SK-N-MC (cell line): ENCODE data around the gene LRPAP1.
"Not testable (repeated sequence)": the region's sequence is repeated elsewhere in the genome, so short reads cannot be mapped to it uniquely, and the experiment has no call there.

Experiments
- DNase-seq: peaks from one replicate; pipeline ENCODE4 v3.0.0-alpha.2; 2011; ENCODE audit warnings: low read depth, low spot score
- H3K27ac ChIP-seq: fragments of 200-600 bp; sonication (generic); 2 replicates; pipeline ENCODE4 v1.5.1; 2016; ENCODE audit warnings: mixed run types
- H3K36me3 ChIP-seq: fragments of 200-600 bp; sonication (generic); 2 replicates; pipeline ENCODE4 v1.6.1; 2017; ENCODE audit warnings: antibody characterized with exemption, low read length, mixed read lengths; ENCODE audit not compliant: insufficient read depth
- H3K4me3 ChIP-seq: fragments of 200-600 bp; sonication (generic); 2 replicates; pipeline ENCODE4 v1.5.1; 2016
- H3K9ac ChIP-seq: fragments of 200-600 bp; sonication (generic); 2 replicates; pipeline ENCODE4 v1.8.0; 2017; ENCODE audit warnings: mixed run types, mixed read lengths; ENCODE audit not compliant: insufficient read length
- H3K9me3 ChIP-seq: fragments of 200-600 bp; sonication (generic); 2 replicates; pipeline ENCODE4 v1.6.1; 2017; ENCODE audit warnings: low read depth, mild to moderate bottlenecking, antibody characterized with exemption, low read length, moderate library complexity, mixed read lengths
- EZH2 ChIP-seq: fragments of 200-600 bp; sonication (generic); IDR thresholded peaks from one replicate; pipeline ENCODE4 v1.6.1; 2017; ENCODE audit warnings: antibody characterized with exemption
- FOXP2 ChIP-seq: optimal IDR thresholded peaks from 2 replicates; pipeline ENCODE3; 2011; ENCODE audit warnings: mild to moderate bottlenecking, moderate library complexity; ENCODE audit not compliant: insufficient read depth; ENCODE audit errors: extremely low read length, control extremely low read depth
- POLR2AphosphoS5 ChIP-seq: IDR thresholded peaks from 2 replicates; pipeline ENCODE4 v1.6.1; 2012; ENCODE audit warnings: mild to moderate bottlenecking, low read depth, low read length, borderline replicate concordance

Gene LRPAP1

DNA sequence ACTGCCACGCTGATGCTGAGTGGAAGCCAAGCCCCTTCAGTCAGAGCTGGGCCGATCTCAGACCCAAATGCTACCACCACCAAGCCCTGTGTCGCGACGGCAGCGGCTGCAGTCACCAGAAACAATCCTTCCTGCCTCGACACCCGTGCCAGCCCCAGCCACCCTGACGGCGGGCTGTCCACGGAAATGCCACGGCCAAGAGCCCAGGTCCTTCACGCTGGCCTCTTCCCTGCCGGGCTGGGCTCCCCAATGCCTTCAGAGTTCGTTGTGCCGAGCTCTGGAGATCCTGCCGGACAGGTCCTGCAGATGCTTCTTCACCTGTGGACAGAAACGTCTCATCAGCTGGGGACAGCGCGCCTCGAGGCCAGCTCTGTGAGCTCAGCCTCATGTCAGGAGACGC lies 19.5 kb downstream of the LRPAP1 start:
- H3K9ac ChIP-seq = no peak overlapping the region
- peaks cover 39% of the 10 kb centered on the region for H3K36me3 ChIP-seq
- no peak for TF ChIP-seq EZH2
- no peak for TF ChIP-seq POLR2AphosphoS5
- TF ChIP-seq FOXP2 = no peak
- H3K4me3 ChIP-seq = no peak overlapping the region
- DNase-seq = no peak
- H3K27ac ChIP-seq = no peak overlapping the region
- H3K9me3 ChIP-seq = no peaks in the 10 kb centered on the region

DNA sequence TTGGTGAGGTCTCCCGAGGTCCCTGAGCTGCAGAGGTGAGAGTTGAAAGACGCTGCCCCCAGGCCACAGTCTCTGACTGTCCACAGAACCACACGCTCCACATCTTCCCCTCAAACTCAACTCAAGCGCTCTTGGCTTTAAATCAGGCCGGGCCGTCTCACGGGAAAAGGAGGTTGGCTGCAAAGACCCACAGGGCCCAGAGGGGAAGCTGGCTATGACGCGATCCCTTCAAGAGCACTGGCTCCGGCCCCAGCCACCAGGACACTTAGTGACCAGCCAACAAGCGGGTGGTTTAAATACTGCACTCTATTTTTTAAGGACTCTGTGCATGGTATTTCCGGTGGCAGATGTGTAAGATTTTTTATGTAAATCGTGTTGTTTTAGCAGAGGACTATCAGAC lies 19.9 kb downstream of the LRPAP1 start:
- DNase-seq = no peak
- H3K36me3 ChIP-seq = peaks cover 40% of the 10 kb centered on the region

DNA sequence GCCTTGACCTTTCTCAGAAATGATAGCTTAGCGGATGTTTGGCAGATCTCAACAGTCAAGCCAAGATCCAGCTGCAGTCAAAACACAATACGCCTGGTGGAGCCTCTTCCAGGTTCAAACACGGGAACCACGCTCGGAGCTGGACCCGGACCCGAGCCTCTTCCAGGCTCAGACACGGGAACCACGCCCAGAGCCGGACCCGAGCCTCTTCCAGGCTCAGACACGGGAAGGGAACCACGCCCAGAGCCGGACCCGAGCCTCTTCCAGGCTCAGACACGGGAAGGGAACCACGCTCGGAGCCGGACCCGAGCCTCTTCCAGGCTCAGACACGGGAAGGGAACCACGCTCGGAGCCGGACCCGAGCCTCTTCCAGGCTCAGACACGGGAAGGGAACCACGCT lies 20.6 kb downstream of the LRPAP1 start:
- not testable (repeated sequence) for H3K4me3 ChIP-seq, H3K9ac ChIP-seq, H3K9me3 ChIP-seq, DNase-seq, H3K27ac ChIP-seq
- peaks cover 35% of the 10 kb centered on the region for H3K36me3 ChIP-seq

More for the DNA sequence above, 19.9 kb downstream of the LRPAP1 start:
- H3K9me3 ChIP-seq = no peaks in the 10 kb centered on the region
- no peak overlapping the region for H3K4me3 ChIP-seq
- no peak overlapping the region for H3K9ac ChIP-seq
- no peak for TF ChIP-seq EZH2
- TF ChIP-seq FOXP2 = no peak
- TF ChIP-seq POLR2AphosphoS5 = no peak
- H3K27ac ChIP-seq = no peak overlapping the region

DNA sequence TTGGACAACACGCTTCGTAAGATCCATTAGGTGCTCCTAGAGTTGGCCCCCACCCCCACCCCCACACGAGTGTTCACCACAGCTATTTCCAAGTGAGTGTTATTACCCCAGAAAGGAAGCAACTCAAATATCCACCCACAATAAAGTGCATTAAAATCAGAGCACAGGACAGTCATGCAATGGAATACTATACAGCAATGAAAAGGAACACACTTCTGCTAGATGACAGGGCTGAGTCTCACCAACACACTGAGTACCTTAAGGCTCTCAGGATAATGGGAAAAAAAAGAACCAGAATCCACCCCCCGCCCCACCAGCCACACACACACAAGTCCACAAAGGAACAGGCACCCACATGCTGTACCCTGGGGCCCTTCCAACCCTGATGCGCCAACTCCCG lies 21.0 kb downstream of the LRPAP1 start:
- peaks cover 32% of the 10 kb centered on the region for H3K36me3 ChIP-seq
- no peaks in the 10 kb centered on the region for H3K9me3 ChIP-seq
- TF ChIP-seq POLR2AphosphoS5 (no peak), FOXP2 (no peak), EZH2 (no peak)

DNA sequence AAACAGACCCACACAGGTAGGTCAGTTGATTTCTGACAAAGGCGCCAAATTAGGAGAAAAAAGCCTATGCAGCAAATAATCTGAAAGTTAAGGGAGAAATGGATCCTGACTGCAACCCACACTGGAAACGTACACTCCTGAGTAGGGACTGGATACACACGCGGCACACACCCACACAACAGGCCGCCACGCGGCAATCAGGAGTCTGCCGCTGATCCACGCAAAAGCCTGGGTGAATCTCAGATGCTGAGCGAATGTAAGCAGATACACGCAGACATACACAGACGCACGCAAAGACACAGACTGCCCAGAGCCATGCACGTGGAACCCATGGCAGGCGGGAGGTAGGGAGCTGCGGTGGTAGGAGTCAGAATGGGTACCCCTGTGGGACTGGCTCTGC lies 21.7 kb downstream of the LRPAP1 start:
- DNase-seq = no peak
- TF ChIP-seq EZH2 (no peak), POLR2AphosphoS5 (no peak), FOXP2 (no peak)
- Histone ChIP-seq H3K9ac (no peak overlapping the region), H3K36me3 (peaks cover 32% of the 10 kb centered on the region), H3K9me3 (no peaks in the 10 kb centered on the region), H3K27ac (no peak overlapping the region), H3K4me3 (no peak overlapping the region)

More for the DNA sequence above, 21.0 kb downstream of the LRPAP1 start:
- H3K27ac ChIP-seq = no peak overlapping the region
- no peak overlapping the region for H3K4me3 ChIP-seq
- no peak overlapping the region for H3K9ac ChIP-seq
- DNase-seq = no peak

DNA sequence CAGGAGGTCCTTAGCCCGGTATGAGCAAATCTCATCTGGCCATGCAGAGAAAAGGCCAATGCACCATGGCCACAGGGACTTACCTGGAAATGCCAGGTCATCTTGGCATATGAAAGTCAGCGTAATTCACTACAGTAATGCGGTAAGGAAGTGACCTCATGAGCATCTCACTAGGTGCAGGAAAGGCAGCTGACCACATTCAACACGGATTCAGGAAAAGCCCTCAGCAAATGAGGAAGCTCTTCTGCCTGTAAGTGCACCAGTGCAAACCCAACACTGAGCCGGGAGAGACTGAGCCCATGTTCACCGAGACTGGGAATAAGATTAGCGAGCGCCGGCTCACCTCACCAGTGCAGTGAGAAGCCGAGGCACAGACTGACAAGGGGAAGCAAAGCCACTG lies 23.7 kb downstream of the LRPAP1 start:
- DNase-seq = no peak
- no peak overlapping the region for H3K9ac ChIP-seq
- H3K27ac ChIP-seq = no peak overlapping the region
- no peaks in the 10 kb centered on the region for H3K9me3 ChIP-seq
- H3K4me3 ChIP-seq = no peak overlapping the region
- H3K36me3 ChIP-seq = peaks cover 32% of the 10 kb centered on the region
- TF ChIP-seq EZH2 = no peak
- no peak for TF ChIP-seq POLR2AphosphoS5
- no peak for TF ChIP-seq FOXP2

DNA sequence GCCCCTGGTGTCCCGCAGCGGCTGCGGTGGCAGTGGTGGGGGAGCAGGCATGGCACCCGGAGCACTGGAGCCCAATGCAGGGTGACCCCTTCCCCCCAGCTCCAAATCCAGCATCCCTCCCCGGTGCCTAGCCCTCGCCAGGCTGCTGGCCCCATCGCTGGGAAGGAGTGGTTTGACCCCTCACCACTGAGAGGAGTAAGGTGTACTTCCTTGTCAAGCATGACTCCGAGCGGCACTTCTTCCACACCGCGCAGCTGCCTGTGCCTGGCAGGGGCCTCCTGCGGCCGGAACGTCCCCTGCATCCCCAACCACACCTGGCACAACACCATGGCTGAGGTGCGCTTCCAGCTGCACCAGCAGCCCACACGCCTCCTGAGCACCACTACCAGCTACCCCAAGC lies 27.0 kb downstream of the LRPAP1 start:
- peaks cover 13% of the 10 kb centered on the region for H3K36me3 ChIP-seq
- H3K9ac ChIP-seq = no peak overlapping the region

DNA sequence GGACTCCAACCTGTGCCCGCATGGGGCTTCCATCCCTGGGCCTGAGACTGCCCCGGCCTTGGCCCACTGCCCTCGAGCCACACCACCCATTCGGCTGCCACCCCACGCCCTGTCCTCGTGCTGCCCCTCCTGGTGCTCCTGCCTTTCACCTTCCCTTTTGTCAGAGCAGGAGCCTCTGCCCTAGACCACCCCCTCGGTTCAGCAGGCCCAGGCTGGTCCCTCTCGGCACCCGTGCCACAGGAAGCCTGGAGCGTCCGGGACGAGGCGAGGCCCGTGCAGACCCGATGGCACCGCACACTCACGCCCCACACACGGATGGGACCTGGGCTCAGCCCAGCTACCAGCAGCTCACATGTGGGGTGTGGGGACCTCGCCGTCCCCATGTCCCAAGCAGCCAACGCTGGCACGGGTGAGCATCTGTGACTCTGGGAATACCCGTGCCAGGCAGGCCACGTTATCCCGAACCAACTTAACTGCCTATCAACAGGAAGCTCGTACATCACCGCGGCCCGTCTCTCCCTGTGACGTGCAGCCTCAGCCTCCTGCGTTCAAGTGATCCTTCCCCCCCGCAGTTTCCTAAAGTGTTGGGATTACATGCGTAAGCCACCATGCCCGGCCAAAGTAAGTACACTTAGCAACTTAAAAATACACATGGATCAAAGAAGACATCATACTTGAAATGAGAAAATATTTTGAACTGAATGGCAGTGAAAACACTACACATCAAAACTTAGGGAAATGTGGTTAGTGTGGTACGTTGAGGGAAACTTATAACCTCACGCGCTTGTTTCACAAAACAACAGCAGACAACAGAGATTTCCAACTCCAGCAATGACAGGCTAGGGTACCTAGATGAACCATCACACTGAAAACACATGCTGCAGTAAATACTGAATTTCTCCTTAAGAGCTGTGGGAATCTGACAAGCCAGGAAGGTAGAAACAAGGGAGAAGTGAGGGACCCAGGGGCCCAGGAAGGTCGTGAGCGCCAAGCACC lies 29.0 kb downstream of the LRPAP1 start:
- no peak overlapping the region for H3K4me3 ChIP-seq
- no peaks in the 10 kb centered on the region for H3K9me3 ChIP-seq
- H3K9ac ChIP-seq = no peak overlapping the region
- no peak for DNase-seq
- H3K27ac ChIP-seq = no peak overlapping the region
- peaks cover 7% of the 10 kb centered on the region for H3K36me3 ChIP-seq
- no peak for TF ChIP-seq POLR2AphosphoS5
- TF ChIP-seq EZH2 = no peak
- no peak for TF ChIP-seq FOXP2

More for the DNA sequence above, 27.0 kb downstream of the LRPAP1 start:
- TF ChIP-seq POLR2AphosphoS5 (no peak), FOXP2 (no peak), EZH2 (no peak)
- no peak for DNase-seq
- no peak overlapping the region for H3K4me3 ChIP-seq
- no peak overlapping the region for H3K27ac ChIP-seq
- H3K9me3 ChIP-seq = no peaks in the 10 kb centered on the region

DNA sequence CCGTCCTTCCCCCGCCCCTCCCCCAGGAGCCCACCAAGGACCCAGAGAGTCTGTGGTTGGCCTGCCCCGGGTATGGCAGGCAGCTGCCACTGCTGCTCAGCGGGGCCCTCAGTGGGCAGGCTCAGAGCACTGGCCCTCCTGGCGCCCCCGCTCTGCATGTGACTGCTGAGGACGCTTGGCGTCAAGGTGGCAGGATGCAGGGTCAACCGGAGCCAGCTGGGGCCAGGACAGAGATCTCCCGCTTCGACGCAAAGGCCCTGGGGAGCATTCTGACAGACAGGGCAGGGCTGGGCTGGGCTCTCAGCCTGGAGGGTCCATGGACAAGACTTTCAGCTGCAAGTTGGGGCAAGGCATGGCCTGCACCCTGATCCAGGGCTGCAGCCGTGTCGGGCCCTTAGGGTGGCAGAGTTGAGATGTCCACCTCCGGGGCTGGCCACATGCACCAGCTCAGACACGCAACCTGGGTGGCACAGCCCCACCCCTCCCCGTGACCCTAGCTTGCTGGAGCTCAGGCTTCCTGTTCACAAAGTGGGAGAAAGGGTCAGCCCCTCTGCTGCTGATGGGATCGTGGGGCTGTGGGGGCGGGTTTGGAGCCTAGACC lies 30.3 kb downstream of the LRPAP1 start:
- TF ChIP-seq POLR2AphosphoS5 = no peak
- TF ChIP-seq FOXP2 = no peak
- TF ChIP-seq EZH2 = no peak
- H3K9ac ChIP-seq = no peak overlapping the region
- no peaks in the 10 kb centered on the region; the same call in 1 of the 2 replicates for H3K36me3 ChIP-seq
- H3K9me3 ChIP-seq = no peaks in the 10 kb centered on the region
- no peak overlapping the region for H3K4me3 ChIP-seq
- DNase-seq = no peak
- H3K27ac ChIP-seq = no peak overlapping the region
